K562 (cell line): ENCODE data around the gene MVP. TPM values are rescaled to one million over a fixed set of nuclear protein-coding genes. Genes with fewer than 3 reads are reported as not detected.
A peak's percentile ranks its signal among the peaks of the same experiment; 100 is the strongest.
"Not testable (repeated sequence)": the region's sequence is repeated elsewhere in the genome, so short reads cannot be mapped to it uniquely, and the experiment has no call there.

Experiments used
- ATAC-seq: fragments of 200-7000 bp; cut with Tn5 transposase; 3 replicates; pipeline ENCODE4 v1.9.1; 2020; ENCODE audit warnings: moderate library complexity
- BruUV-seq: library from RNA; stranded (reverse); fragments of 400-500 nt; replicated peaks from 2 replicates; lab custom pipeline; 2021; lab: Mats Ljungman, UMichigan
- CTCF ChIA-PET: fragments of 300-600 bp; formaldehyde crosslinking; extraction: SDS; loops from one replicate; lab custom pipeline; 2021; ENCODE audit warnings: low intra/inter-chr PET ratio; lab: Yijun Ruan, JAX
- POLR2A ChIA-PET: fragments of 300-600, 350-650 bp; sonication (Branson Sonifier 250); formaldehyde crosslinking; extraction: SDS; loops from one replicate; lab custom pipeline; 2021; ENCODE audit warnings: antibody characterized with exemption, inconsistent platforms; lab: Yijun Ruan, JAX
- DNase-seq, 4 experiments: peaks; one replicate each; pipeline versions ENCODE4 v3.0.0 to v3.0.0-alpha.2; 2011 to 2018; ENCODE audit warnings: low spot score in 3 of 4, mixed read lengths in 3 of 4; ENCODE audit errors: extremely low read depth in 1 of 4
- FAIRE-seq: peaks from 2 replicates; lab custom pipeline; 2011; peaks lifted over from hg19 to GRCh38; lab: Jason Lieb, UNC
- H2AFZ ChIP-seq: 2 replicates; pipeline ENCODE4 v1.6.0; 2011; ENCODE audit warnings: low read depth, low read length, control low read depth, inconsistent platforms
- H3K27ac ChIP-seq: fragments of 200-600 bp; 3 replicates; pipeline ENCODE4 v1.8.0; 2011; ENCODE audit warnings: low read depth, mild to moderate bottlenecking, control low read depth, inconsistent platforms, low read length, moderate library complexity, mixed read lengths; ENCODE audit errors: extremely low read depth
- H3K27me3 ChIP-seq, 2 experiments: fragments of 300-600 bp in 1 of 2; 2 replicates in 1 of 2; 3 replicates in 1 of 2; pipeline versions ENCODE4 v1.6.0 to v1.8.0; 2011; ENCODE audit warnings: inconsistent platforms in 2 of 2, low read length in 2 of 2, mild to moderate bottlenecking in 1 of 2, mixed read lengths in 1 of 2, moderate library complexity in 1 of 2; ENCODE audit not compliant: control insufficient read depth in 2 of 2, insufficient read depth in 2 of 2
- H3K36me3 ChIP-seq: fragments of 300-600 bp; 3 replicates; pipeline ENCODE4 v1.8.0; 2011; ENCODE audit warnings: mild to moderate bottlenecking, low read length, inconsistent platforms; ENCODE audit not compliant: control insufficient read depth, insufficient read depth
- H3K4me1 ChIP-seq, 2 experiments: fragments of 200-600 bp in 1 of 2; replicated peaks in 1 of 2; 2 replicates in 1 of 2; 3 replicates in 1 of 2; pipeline versions ENCODE4 v1.5.1 to v1.8.0; 2011; ENCODE audit warnings: inconsistent platforms in 2 of 2, low read length in 2 of 2, mild to moderate bottlenecking in 1 of 2, mixed read lengths in 1 of 2, moderate library complexity in 1 of 2; ENCODE audit not compliant: control insufficient read depth in 2 of 2, insufficient read depth in 2 of 2
- H3K4me2 ChIP-seq: 2 replicates; pipeline ENCODE4 v1.6.1; 2011; ENCODE audit warnings: low read length, control low read depth, inconsistent platforms, mixed read lengths; ENCODE audit not compliant: insufficient read depth
- H3K4me3 ChIP-seq: fragments of 200-600 bp; sonication (generic), shearing (Covaris generic); 2 replicates; pipeline ENCODE4 v1.5.1; 2016; ENCODE audit warnings: control low read depth, inconsistent platforms
- H3K79me2 ChIP-seq: fragments of 200-600 bp; 3 replicates; pipeline ENCODE4 v1.8.0; 2011; ENCODE audit warnings: low read length, inconsistent platforms; ENCODE audit not compliant: control insufficient read depth, insufficient read depth
- H3K9ac ChIP-seq, 2 experiments: 2 replicates each; pipeline versions ENCODE4 v1.6.0 to v1.6.1; 2011; ENCODE audit warnings: low read depth in 2 of 2, low read length in 2 of 2, control low read depth in 1 of 2, inconsistent platforms in 1 of 2, mild to moderate bottlenecking in 1 of 2, mixed read lengths in 1 of 2; ENCODE audit not compliant: insufficient read depth in 1 of 2
- H3K9me1 ChIP-seq: one replicate; pipeline ENCODE4 v1.6.0; 2011; ENCODE audit warnings: inconsistent platforms, mild to moderate bottlenecking, low read length, moderate library complexity; ENCODE audit not compliant: control insufficient read depth, insufficient read depth
- H3K9me3 ChIP-seq: replicated peaks from 2 replicates; pipeline ENCODE4 v1.5.1; 2011; ENCODE audit warnings: low read depth, low read length, inconsistent platforms; ENCODE audit not compliant: control insufficient read depth, insufficient read depth
- H4K20me1 ChIP-seq: replicated peaks from 2 replicates; pipeline ENCODE4 v1.6.1; 2011; ENCODE audit warnings: low read length, inconsistent platforms, mixed read lengths; ENCODE audit not compliant: control insufficient read depth, insufficient read depth
- ATF3 ChIP-seq, 2 experiments: fragments of 450-650 bp in 1 of 2; sonication (generic) in 1 of 2; formaldehyde crosslinking in 1 of 2; IDR thresholded peaks in 1 of 2; conservative IDR thresholded peaks in 1 of 2; 2 replicates each; pipeline versions ENCODE4 v1.6.1 to v1.8.1; 2016 to 2023; ENCODE audit warnings: mild to moderate bottlenecking in 2 of 2, moderate library complexity in 2 of 2, inconsistent platforms in 1 of 2, missing genetic modification reagents in 1 of 2
- ZFP36 ChIP-seq: fragments of 150-350 bp; IDR thresholded peaks from 2 replicates; pipeline ENCODE4 v1.6.1; 2018; ENCODE audit warnings: low read length, low read depth; ENCODE audit not compliant: partially characterized antibody
- WGBS: fragments of 100-300 bp; shearing (Covaris generic); methylation state at CpG from one replicate; pipeline ENCODE4 v1.1.6; 2016; ENCODE audit warnings: low coverage, mixed read lengths; ENCODE audit not compliant: insufficient coverage; ENCODE audit errors: missing lambda C conversion rate; 5-methylcytosine and 5-hydroxymethylcytosine counted together
- in situ Hi-C: fragments of 300-500 bp; cut with MboI; formaldehyde crosslinking; loops from 4 replicates; pipeline ENCODE4 v1.15.0; 2018; ENCODE audit warnings: inconsistent platforms, mixed read lengths
- intact Hi-C: fragments of 100-400 bp; cut with micrococcal nuclease; formaldehyde crosslinking; loops from 2 replicates; pipeline ENCODE4 v1.14.2; 2022
- polyA plus RNA-seq, 8 experiments: library from polyadenylated mRNA; depleted of rRNA in 4 of 8; stranded (reverse) in 5 of 8; unstranded in 3 of 8; fragments of >200 nt; fragmentation: Nextera tagmentation in 2 of 8; fragmentation: Illumina TruSeq in 1 of 8; extraction: Ambion mirVana in 2 of 8; extraction: Trizol in 1 of 8; gene quantifications; 2 replicates each; pipeline versions ENCODE4 v1.2.1 to v1.2.3, GENCODE V29; 2011 to 2014; ENCODE audit warnings: inconsistent platforms in 1 of 8, missing spikeins in 1 of 8
- total RNA-seq, 7 experiments: library from RNA; depleted of rRNA in 6 of 7; stranded (reverse); fragments of >200 nt in 6 of 7; fragmentation: Illumina TruSeq in 2 of 7; extraction: Trizol in 2 of 7; gene quantifications; 2 replicates each; pipeline versions ENCODE4 v1.2.1 to v1.2.3, GENCODE V29; 2011 to 2021; ENCODE audit warnings: low replicate concordance in 1 of 7
- TF ChIP-seq, protein P1 (sequence below): fragments of 450-650 bp; formaldehyde crosslinking; IDR thresholded peaks from 2 replicates; pipeline ENCODE4 v1.4.0; 2020; ENCODE audit warnings: mild to moderate bottlenecking

Gene MVP
- total and polyA plus RNA-seq, 9 of the 15 experiments (the other 6 are each of a cell fraction or from before 2014, with no cell fraction given), result 0.39 to 1.9 (median 0.76) TPM; not detected in 2

DNA sequence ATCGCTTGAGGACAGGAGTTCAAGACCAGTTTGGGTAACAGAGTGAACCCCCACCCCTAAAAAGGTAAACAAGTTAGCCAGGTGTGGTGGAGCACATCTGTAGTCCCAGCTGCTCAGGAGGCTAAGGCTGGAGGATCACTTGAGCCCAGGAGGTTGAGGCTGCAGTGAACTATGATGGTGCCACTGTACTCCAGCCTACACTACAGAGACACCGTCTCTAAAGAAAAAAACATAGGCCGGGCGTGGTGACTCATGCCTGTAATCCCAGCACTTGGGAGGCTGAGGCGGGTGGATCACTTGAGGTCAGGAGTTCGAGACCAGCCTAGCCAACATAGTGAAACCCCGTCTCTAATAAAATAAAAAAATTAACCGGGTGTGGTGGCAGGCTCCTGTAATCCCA lies 48.8 kb downstream of the MVP start:
- ATAC-seq; in situ Hi-C loops; FAIRE-seq; H3K27ac ChIP-seq; POLR2A ChIA-PET; H3K79me2 ChIP-seq; BruUV-seq; intact Hi-C loops; H3K9me1 ChIP-seq; CTCF ChIA-PET; DNase-seq; H2AFZ ChIP-seq; H3K4me3 ChIP-seq; H3K36me3 ChIP-seq; H3K9me3 ChIP-seq; TF ChIP-seq ATF3 (CRISPR knock-in tag; conservative IDR thresholded peaks at IDR 0.05): not testable (repeated sequence)
- TF ChIP-seq ATF3 (IDR thresholded peaks at IDR 0.05), result peak; percentile 21; the same call in 1 of the 2 replicates
- TF ChIP-seq, all 486 proteins: peak for 1; not testable (repeated sequence) for 485
- H3K27me3 ChIP-seq, H3K9ac ChIP-seq, H4K20me1 ChIP-seq, H3K4me2 ChIP-seq: not testable (repeated sequence)
- peaks cover 0 to 18% of the 10 kb centered on the region in 2 experiments; a peak in 3 of 5 replicates for H3K4me1 ChIP-seq
- 22% methylated on average over 8 of the region's 8 CpGs for WGBS

DNA sequence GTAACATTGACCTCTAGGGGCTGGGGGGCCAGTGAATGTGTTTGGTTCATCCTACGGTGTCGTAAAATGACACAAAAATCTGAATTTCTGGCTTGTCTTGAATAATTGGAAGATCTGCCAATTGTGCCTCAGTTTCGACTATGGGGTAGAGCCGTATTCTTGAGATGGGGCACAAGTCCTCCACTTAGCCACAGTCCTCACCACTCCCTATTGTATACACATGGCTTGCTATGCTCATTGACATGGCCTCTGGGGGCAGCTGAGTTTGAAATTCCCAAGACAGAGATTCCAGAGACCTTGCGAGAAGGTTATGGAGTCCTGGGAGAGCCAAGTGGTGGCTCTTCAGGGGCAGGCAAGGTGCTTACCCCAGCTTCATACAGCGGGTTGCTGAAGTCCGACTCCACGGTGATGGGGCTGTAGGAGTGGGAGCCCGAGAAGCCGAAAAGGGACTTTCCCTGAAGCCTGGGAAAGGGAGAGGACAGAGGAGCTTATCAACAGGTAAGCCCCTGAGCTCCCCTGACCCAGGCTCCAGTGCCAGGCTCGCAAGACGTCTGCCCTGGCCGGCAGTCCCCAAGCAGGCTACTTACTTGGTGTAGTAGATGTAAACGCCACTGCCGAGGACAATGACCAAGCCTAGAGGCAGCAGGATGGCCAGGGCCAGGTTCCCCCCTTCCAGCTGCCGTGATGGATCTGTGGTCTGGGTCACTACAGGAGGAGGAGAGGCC lies 51.7 kb downstream of the MVP start:
- intact Hi-C loops, result no loop called here
- H3K9me3 ChIP-seq, result no peaks in the 10 kb centered on the region
- BruUV-seq, result no TSS peak

More for the DNA sequence above, 51.7 kb downstream of the MVP start:
- in situ Hi-C loops, result no loop called here
- Histone ChIP-seq H2AFZ (no peak overlapping the region), H3K4me1 (peaks cover 8 to 26% of the 10 kb centered on the region in 2 experiments; a peak in 4 of 5 replicates), H3K4me2 (no peak overlapping the region), H3K79me2 (no peaks in the 10 kb centered on the region), H4K20me1 (no peaks in the 10 kb centered on the region), H3K27me3 (no peaks in the 10 kb centered on the region; a peak in 1 of 5 replicates), H3K36me3 (no peaks in the 10 kb centered on the region), H3K9ac (peak overlapping the region in 1 of 2 experiments; percentile 61; a peak in 2 of 4 replicates), H3K27ac (no peak overlapping the region), H3K9me1 (no peaks in the 10 kb centered on the region), H3K4me3 (no peak overlapping the region)
- no peak for ATAC-seq
- FAIRE-seq, result no peak
- ChIA-PET CTCF (no interaction called here), POLR2A (interaction anchor here (0.6 to 2.0 kb wide), 4 partner anchors 9 to 610 kb away, joined by 3 to 6 read pairs (median 4); partner anchors contain the start of gene CDIPT)
- WGBS, result 70% methylated on average over 15 of the region's 16 CpGs
- DNase-seq, result no peak
- TF ChIP-seq, protein P1, sequence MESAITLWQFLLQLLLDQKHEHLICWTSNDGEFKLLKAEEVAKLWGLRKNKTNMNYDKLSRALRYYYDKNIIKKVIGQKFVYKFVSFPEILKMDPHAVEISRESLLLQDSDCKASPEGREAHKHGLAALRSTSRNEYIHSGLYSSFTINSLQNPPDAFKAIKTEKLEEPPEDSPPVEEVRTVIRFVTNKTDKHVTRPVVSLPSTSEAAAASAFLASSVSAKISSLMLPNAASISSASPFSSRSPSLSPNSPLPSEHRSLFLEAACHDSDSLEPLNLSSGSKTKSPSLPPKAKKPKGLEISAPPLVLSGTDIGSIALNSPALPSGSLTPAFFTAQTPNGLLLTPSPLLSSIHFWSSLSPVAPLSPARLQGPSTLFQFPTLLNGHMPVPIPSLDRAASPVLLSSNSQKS (CRISPR knock-in tag), result no peak
- TF ChIP-seq ZFP36, result peak; percentile 77
